Heart left ventricle (tissue), 13 donors: Measurements from ENCODE around the gene AFAP1.

ENCODE experiments used
- CTCF ChIP-seq, 12 donors: fragments of 200-600 bp; sonication (generic) in 4 of 12; IDR thresholded peaks; one replicate each; pipeline versions ENCODE4 v1.5.0 to v1.8.0; 2018 to 2022; ENCODE audit warnings: antibody characterized with exemption in 12 of 12, mild to moderate bottlenecking in 5 of 12
- POLR2A ChIP-seq, 2 donors: fragments of 450-650 bp; IDR thresholded peaks; one replicate each; pipeline ENCODE4 v1.6.1; 2017; ENCODE audit warnings: antibody characterized with exemption in 2 of 2, mild to moderate bottlenecking in 2 of 2, moderate library complexity in 2 of 2
- donor health status: ischemic (EF 13 %, LVEDD 7.1; RV severe dilation, severe dysfunction).
- donor health status: DM: no; HTN: yes; CAD: no.
- donor health status: DM: no; HTN: no; CAD: no.
- donor health status: ischemic (EF 25% LVEDD 6.9; RV normal size, moderate dysfunction).
- donor health status: ischemic (EF 25% LVEDD 5.7; RV mildly dilated, moderate dysfunction).
- donor health status: ischemic (EF 35%, LVEDD 5.7; RV mildly dilated, moderate dysfunction).
- donor health status: nonischemic (EF 11% LVEDD 7.7; RV severe dilation, severe dysfunction).
- donor health status: DM: yes; HTN: yes; CAD: no.
- donor health status: PGD.
- donor health status: ischemic (EF 29% LVEDD 5.4; RV normal size, mild dysfunction).
- donor health status: nonischemic (EF 23%, LVEDD 6.1; RV moderate dilation, normal function).

GRCh38 chr4:7904952-7905915 lies 34.4 kb downstream of the AFAP1 start:
- TF ChIP-seq CTCF (IDR thresholded peaks at IDR 0.05) (no peak), POLR2A (IDR thresholded peaks at IDR 0.05) (no peak)
